GM23338 (cell line): ENCODE results near the gene NRSN2. TPM values are rescaled to one million over a fixed set of nuclear protein-coding genes. Genes with fewer than 3 reads are reported as not detected.

Source experiments
- ATAC-seq: fragments of 200-7000 bp; cut with Tn5 transposase; 3 replicates; pipeline ENCODE4 v1.9.1; 2020
- DNase-seq: peaks from one replicate; pipeline ENCODE4 v3.0.0-alpha.2; 2015; ENCODE audit warnings: low spot score
- H2AFZ ChIP-seq: fragments of 200-600 bp; sonication (generic); 2 replicates; pipeline ENCODE4 v1.8.0; 2016; ENCODE audit warnings: antibody characterized with exemption, mild to moderate bottlenecking, moderate library complexity
- H3F3A ChIP-seq: fragments of 200-600 bp; sonication (generic); replicated peaks from 2 replicates; pipeline ENCODE4 v1.8.0; 2017; ENCODE audit warnings: antibody characterized with exemption, mixed run types, low read depth
- H3K27ac ChIP-seq: fragments of 200-600 bp; sonication (generic); 2 replicates; pipeline ENCODE4 v1.6.1; 2016; ENCODE audit warnings: low read depth
- H3K27me3 ChIP-seq: fragments of 200-600 bp; sonication (generic); 2 replicates; pipeline ENCODE4 v1.8.0; 2016; ENCODE audit warnings: mild to moderate bottlenecking, mixed run types, moderate library complexity; ENCODE audit not compliant: insufficient read depth
- H3K36me3 ChIP-seq: fragments of 200-600 bp; sonication (generic); 2 replicates; pipeline ENCODE4 v1.8.0; 2016; ENCODE audit warnings: mild to moderate bottlenecking; ENCODE audit not compliant: insufficient read depth
- H3K4me1 ChIP-seq: fragments of 200-600 bp; sonication (generic); 2 replicates; pipeline ENCODE4 v1.8.0; 2016; ENCODE audit warnings: mild to moderate bottlenecking, moderate library complexity; ENCODE audit not compliant: insufficient read depth
- H3K4me2 ChIP-seq: fragments of 200-600 bp; sonication (generic); 2 replicates; pipeline ENCODE4 v1.7.1; 2017; ENCODE audit warnings: mixed run types
- H3K4me3 ChIP-seq: fragments of 200-600 bp; sonication (generic); 2 replicates; pipeline ENCODE4 v1.6.1; 2016; ENCODE audit warnings: mixed run types
- H3K79me2 ChIP-seq: fragments of 200-600 bp; sonication (generic); replicated peaks from 2 replicates; pipeline ENCODE4 v1.8.0; 2017; ENCODE audit warnings: mild to moderate bottlenecking; ENCODE audit not compliant: insufficient read depth
- H3K9me2 ChIP-seq: fragments of 200-600 bp; sonication (generic); 2 replicates; pipeline ENCODE4 v1.8.0; 2017; ENCODE audit not compliant: insufficient read depth
- H4K20me1 ChIP-seq: fragments of 200-600 bp; sonication (generic); replicated peaks from 2 replicates; pipeline ENCODE4 v1.8.0; 2017; ENCODE audit warnings: mild to moderate bottlenecking; ENCODE audit not compliant: insufficient read depth
- H3K27ac Mint-ChIP-seq: 2 replicates; pipeline ENCODE4 v1.8.0; 2020; ENCODE audit warnings: inconsistent platforms, mild to moderate bottlenecking, moderate library complexity, mixed read lengths
- H3K27me3 Mint-ChIP-seq: 3 replicates; pipeline ENCODE4 v1.8.0; 2022; ENCODE audit warnings: low read depth, mild to moderate bottlenecking, moderate library complexity, mixed read lengths, inconsistent platforms; ENCODE audit not compliant: insufficient read depth, poor library complexity
- H3K36me3 Mint-ChIP-seq: 3 replicates; pipeline ENCODE4 v1.8.0; 2021; ENCODE audit warnings: low read depth, mild to moderate bottlenecking, inconsistent platforms, moderate library complexity, mixed read lengths
- H3K4me1 Mint-ChIP-seq: 3 replicates; pipeline ENCODE4 v1.8.0; 2020; ENCODE audit warnings: mild to moderate bottlenecking, inconsistent platforms, mixed read lengths
- H3K4me3 Mint-ChIP-seq: 3 replicates; pipeline ENCODE4 v1.8.0; 2021; ENCODE audit warnings: moderate library complexity, mild to moderate bottlenecking, inconsistent platforms, mixed read lengths
- H3K9me3 Mint-ChIP-seq: 3 replicates; pipeline ENCODE4 v1.8.0; 2020; ENCODE audit warnings: moderate library complexity, mild to moderate bottlenecking, inconsistent platforms, mixed read lengths
- CREB1 ChIP-seq: fragments of 250-450 bp; sonication (Bioruptor Pico); IDR thresholded peaks from 2 replicates; pipeline ENCODE4 v1.5.0; 2020; ENCODE audit warnings: low read depth, mild to moderate bottlenecking, moderate library complexity
- ETS1 ChIP-seq: IDR thresholded peaks from 2 replicates; pipeline ENCODE4 v1.6.1; 2016; ENCODE audit warnings: antibody characterized with exemption
- EZH2 ChIP-seq: fragments of 200-600 bp; sonication (generic); IDR thresholded peaks from one replicate; pipeline ENCODE4 v1.8.0; 2017; ENCODE audit warnings: antibody characterized with exemption, mild to moderate bottlenecking, low read depth; ENCODE audit not compliant: unreplicated experiment
- EZH2phosphoT487 ChIP-seq: fragments of 200-600 bp; sonication (generic); IDR thresholded peaks from one replicate; pipeline ENCODE4 v1.8.1; 2018; ENCODE audit warnings: antibody characterized with exemption; ENCODE audit not compliant: unreplicated experiment
- JUNB ChIP-seq: IDR thresholded peaks from one replicate; pipeline ENCODE4 v1.6.1; 2016; ENCODE audit warnings: antibody characterized with exemption; ENCODE audit not compliant: unreplicated experiment
- NANOG ChIP-seq: IDR thresholded peaks from 2 replicates; pipeline ENCODE4 v1.6.1; 2016; ENCODE audit warnings: antibody characterized with exemption, borderline replicate concordance
- POLR2AphosphoS5 ChIP-seq: IDR thresholded peaks from 2 replicates; pipeline ENCODE4 v1.6.1; 2016; ENCODE audit warnings: antibody characterized with exemption, low read depth
- REST ChIP-seq: IDR thresholded peaks from one replicate; pipeline ENCODE4 v1.6.1; 2018; ENCODE audit warnings: antibody characterized with exemption; ENCODE audit not compliant: unreplicated experiment
- STAT1 ChIP-seq: IDR thresholded peaks from one replicate; pipeline ENCODE4 v1.6.1; 2016; ENCODE audit warnings: antibody characterized with exemption; ENCODE audit not compliant: unreplicated experiment
- ZNF114 ChIP-seq: fragments of 250-450 bp; sonication (Bioruptor Pico); IDR thresholded peaks from 2 replicates; pipeline ENCODE4 v1.5.0; 2020; ENCODE audit warnings: mild to moderate bottlenecking, moderate library complexity
- ZNF331 ChIP-seq: fragments of 250-450 bp; sonication (Bioruptor Pico); IDR thresholded peaks from 2 replicates; pipeline ENCODE4 v1.5.0; 2020; ENCODE audit warnings: low read depth, mild to moderate bottlenecking, moderate library complexity
- polyA plus RNA-seq: library from polyadenylated mRNA; unstranded; fragments of >200 nt; fragmentation: Nextera tagmentation; extraction: Ambion mirVana; gene quantifications from 2 replicates; pipeline ENCODE4 v1.2.1, GENCODE V29; 2016
- total RNA-seq: library from RNA; depleted of rRNA; stranded (reverse); fragments of >200 nt; shearing (Covaris generic); gene quantifications from 2 replicates; pipeline ENCODE4 v1.2.3, GENCODE V29; 2014
- TF ChIP-seq, protein P1 (sequence below), 2 experiments: fragments of 200-600 bp in 1 of 2; sonication (generic) in 1 of 2; conservative IDR thresholded peaks; 2 replicates each; pipeline versions ENCODE4 v1.5.1 to v1.6.1; 2016 to 2017; ENCODE audit warnings: antibody characterized with exemption in 2 of 2, low read depth in 2 of 2, mild to moderate bottlenecking in 2 of 2, moderate library complexity in 1 of 2
- TF ChIP-seq, protein P2 (sequence below): fragments of 250-450 bp; sonication (Bioruptor Pico); IDR thresholded peaks from 2 replicates; pipeline ENCODE4 v1.5.0; 2020; ENCODE audit warnings: mild to moderate bottlenecking, moderate library complexity

NRSN2 gene
- total and polyA plus RNA-seq, 2 experiments from 2014 or later, result 14.4 to 17.9 TPM

DNA sequence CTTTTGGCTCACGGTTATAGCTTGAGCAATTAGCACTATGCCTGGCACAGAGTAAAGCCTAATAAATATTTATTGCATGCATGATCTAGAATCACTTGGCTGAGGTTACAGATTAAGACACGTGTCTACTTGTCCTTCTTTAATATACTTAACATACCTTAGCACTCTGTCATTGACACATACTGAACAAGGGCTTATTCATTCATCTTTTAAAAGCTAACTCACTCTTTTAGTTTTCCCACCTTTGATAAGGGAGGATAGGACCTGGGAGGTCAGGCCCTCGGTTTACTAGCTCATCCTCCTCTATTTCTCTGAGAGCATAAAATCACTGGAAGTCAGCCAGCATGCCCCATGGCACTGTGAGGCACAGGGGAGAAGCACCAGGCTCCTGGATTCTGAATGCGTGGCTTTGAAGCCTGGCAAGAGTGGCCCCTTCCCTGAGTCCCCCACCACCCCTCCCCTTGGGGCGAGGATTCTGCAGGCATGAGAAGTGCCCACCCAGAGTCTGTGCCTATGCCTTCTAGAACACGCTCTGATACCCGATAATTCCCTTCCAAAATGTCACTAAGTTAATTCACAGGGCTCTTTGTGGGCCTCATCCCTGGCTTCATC is 38.4 kb upstream of the NRSN2 start:
- Histone ChIP-seq H3K9me2 (no peaks in the 10 kb centered on the region), H3K4me2 (peak overlapping the region; percentile 90; the same call in 1 of the 2 replicates), H3K36me3 (no peaks in the 10 kb centered on the region), H3K27me3 (no peaks in the 10 kb centered on the region), H3K79me2 (no peaks in the 10 kb centered on the region), H3K4me1 (peaks cover 19% of the 10 kb centered on the region), H3F3A (peaks cover 8% of the 10 kb centered on the region), H2AFZ (no peak overlapping the region), H3K27ac (peak overlapping the region; percentile 96; the same call in 1 of the 2 replicates), H3K4me3 (no peak overlapping the region), H4K20me1 (no peaks in the 10 kb centered on the region)
- peaks cover 8% of the 10 kb centered on the region for H3K27me3 Mint-ChIP-seq
- H3K4me1 Mint-ChIP-seq, result peaks cover 28% of the 10 kb centered on the region
- DNase-seq, result no peak
- 0 out of 3 replicates have a peak overlapping the region, but pooled peaks have one; percentile 81 for H3K4me3 Mint-ChIP-seq
- H3K36me3 Mint-ChIP-seq, result peaks cover 3% of the 10 kb centered on the region; the same call in 1 of the 3 replicates
- H3K9me3 Mint-ChIP-seq, result no peaks in the 10 kb centered on the region; the same call in 2 of the 3 replicates
- TF ChIP-seq STAT1 (no peak), REST (no peak), ETS1 (no peak), JUNB (no peak), POLR2AphosphoS5 (no peak), CREB1 (CRISPR knock-in tag) (no peak), EZH2phosphoT487 (no peak), EZH2 (no peak), ZNF114 (CRISPR knock-in tag) (no peak), NANOG (no peak), ZNF331 (no peak)
- TF ChIP-seq, protein P1, sequence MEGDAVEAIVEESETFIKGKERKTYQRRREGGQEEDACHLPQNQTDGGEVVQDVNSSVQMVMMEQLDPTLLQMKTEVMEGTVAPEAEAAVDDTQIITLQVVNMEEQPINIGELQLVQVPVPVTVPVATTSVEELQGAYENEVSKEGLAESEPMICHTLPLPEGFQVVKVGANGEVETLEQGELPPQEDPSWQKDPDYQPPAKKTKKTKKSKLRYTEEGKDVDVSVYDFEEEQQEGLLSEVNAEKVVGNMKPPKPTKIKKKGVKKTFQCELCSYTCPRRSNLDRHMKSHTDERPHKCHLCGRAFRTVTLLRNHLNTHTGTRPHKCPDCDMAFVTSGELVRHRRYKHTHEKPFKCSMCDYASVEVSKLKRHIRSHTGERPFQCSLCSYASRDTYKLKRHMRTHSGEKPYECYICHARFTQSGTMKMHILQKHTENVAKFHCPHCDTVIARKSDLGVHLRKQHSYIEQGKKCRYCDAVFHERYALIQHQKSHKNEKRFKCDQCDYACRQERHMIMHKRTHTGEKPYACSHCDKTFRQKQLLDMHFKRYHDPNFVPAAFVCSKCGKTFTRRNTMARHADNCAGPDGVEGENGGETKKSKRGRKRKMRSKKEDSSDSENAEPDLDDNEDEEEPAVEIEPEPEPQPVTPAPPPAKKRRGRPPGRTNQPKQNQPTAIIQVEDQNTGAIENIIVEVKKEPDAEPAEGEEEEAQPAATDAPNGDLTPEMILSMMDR (conservative IDR thresholded peaks at IDR 0.05; ENCODE audit: low read depth in 2 of 2), result no peak
- TF ChIP-seq, protein P2, sequence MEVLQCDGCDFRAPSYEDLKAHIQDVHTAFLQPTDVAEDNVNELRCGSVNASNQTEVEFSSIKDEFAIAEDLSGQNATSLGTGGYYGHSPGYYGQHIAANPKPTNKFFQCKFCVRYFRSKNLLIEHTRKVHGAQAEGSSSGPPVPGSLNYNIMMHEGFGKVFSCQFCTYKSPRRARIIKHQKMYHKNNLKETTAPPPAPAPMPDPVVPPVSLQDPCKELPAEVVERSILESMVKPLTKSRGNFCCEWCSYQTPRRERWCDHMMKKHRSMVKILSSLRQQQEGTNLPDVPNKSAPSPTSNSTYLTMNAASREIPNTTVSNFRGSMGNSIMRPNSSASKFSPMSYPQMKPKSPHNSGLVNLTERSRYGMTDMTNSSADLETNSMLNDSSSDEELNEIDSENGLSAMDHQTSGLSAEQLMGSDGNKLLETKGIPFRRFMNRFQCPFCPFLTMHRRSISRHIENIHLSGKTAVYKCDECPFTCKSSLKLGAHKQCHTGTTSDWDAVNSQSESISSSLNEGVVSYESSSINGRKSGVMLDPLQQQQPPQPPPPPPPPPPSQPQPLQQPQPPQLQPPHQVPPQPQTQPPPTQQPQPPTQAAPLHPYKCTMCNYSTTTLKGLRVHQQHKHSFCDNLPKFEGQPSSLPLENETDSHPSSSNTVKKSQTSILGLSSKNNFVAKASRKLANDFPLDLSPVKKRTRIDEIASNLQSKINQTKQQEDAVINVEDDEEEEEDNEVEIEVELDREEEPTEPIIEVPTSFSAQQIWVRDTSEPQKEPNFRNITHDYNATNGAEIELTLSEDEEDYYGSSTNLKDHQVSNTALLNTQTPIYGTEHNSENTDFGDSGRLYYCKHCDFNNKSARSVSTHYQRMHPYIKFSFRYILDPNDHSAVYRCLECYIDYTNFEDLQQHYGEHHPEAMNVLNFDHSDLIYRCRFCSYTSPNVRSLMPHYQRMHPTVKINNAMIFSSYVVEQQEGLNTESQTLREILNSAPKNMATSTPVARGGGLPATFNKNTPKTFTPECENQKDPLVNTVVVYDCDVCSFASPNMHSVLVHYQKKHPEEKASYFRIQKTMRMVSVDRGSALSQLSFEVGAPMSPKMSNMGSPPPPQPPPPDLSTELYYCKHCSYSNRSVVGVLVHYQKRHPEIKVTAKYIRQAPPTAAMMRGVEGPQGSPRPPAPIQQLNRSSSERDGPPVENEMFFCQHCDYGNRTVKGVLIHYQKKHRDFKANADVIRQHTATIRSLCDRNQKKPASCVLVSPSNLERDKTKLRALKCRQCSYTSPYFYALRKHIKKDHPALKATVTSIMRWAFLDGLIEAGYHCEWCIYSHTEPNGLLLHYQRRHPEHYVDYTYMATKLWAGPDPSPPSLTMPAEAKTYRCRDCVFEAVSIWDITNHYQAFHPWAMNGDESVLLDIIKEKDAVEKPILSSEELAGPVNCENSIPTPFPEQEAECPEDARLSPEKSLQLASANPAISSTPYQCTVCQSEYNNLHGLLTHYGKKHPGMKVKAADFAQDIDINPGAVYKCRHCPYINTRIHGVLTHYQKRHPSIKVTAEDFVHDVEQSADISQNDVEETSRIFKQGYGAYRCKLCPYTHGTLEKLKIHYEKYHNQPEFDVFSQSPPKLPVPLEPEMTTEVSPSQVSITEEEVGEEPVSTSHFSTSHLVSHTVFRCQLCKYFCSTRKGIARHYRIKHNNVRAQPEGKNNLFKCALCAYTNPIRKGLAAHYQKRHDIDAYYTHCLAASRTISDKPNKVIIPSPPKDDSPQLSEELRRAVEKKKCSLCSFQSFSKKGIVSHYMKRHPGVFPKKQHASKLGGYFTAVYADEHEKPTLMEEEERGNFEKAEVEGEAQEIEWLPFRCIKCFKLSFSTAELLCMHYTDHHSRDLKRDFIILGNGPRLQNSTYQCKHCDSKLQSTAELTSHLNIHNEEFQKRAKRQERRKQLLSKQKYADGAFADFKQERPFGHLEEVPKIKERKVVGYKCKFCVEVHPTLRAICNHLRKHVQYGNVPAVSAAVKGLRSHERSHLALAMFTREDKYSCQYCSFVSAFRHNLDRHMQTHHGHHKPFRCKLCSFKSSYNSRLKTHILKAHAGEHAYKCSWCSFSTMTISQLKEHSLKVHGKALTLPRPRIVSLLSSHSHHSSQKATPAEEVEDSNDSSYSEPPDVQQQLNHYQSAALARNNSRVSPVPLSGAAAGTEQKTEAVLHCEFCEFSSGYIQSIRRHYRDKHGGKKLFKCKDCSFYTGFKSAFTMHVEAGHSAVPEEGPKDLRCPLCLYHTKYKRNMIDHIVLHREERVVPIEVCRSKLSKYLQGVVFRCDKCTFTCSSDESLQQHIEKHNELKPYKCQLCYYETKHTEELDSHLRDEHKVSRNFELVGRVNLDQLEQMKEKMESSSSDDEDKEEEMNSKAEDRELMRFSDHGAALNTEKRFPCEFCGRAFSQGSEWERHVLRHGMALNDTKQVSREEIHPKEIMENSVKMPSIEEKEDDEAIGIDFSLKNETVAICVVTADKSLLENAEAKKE (CRISPR knock-in tag), result no peak
- ATAC-seq, result no peak
- no peak overlapping the region for H3K27ac Mint-ChIP-seq
